Liver (tissue), 3 donors: ENCODE results near the gene PPT2.

ENCODE experiments used
- CTCF ChIP-seq: fragments of 150-350 bp; IDR thresholded peaks from 2 replicates; pipeline ENCODE4 v1.5.1; 2017; ENCODE audit warnings: improper control_type of control experiment, low read depth, low read length; ENCODE audit not compliant: missing input control
- NR2F2 ChIP-seq: IDR thresholded peaks from 2 replicates; pipeline ENCODE4 v1.6.1; 2016; ENCODE audit warnings: antibody characterized with exemption
- TAF1 ChIP-seq: conservative IDR thresholded peaks from 2 replicates; pipeline ENCODE4 v1.6.1; 2016; ENCODE audit warnings: antibody characterized with exemption, mild to moderate bottlenecking
- donor health status: healthy.
- donor health status: healthy.

GRCh38 chr6:32177788-32178546 lies 24.0 kb downstream of the PPT2 start, which contains the start of gene RNF5:
- TF ChIP-seq CTCF (no peak), TAF1 (peak; percentile 50), NR2F2 (peak; percentile 91)
